Smooth muscle cell (in vitro differentiated cells): ENCODE results near the gene HOXA7. TPM values are rescaled to one million over a fixed set of nuclear protein-coding genes. Genes with fewer than 3 reads are reported as not detected.

Source experiments
- DNase-seq: peaks from one replicate; lab custom pipeline; 2025; ENCODE audit not compliant: unreplicated experiment; lab: John Stamatoyannopoulos, UW
- H2AFZ ChIP-seq: fragments of 200-600 bp; sonication (generic); 2 replicates; pipeline ENCODE4 v1.6.0; 2016; ENCODE audit warnings: antibody characterized with exemption, low read depth, mild to moderate bottlenecking
- H3F3A ChIP-seq: fragments of 200-600 bp; sonication (generic); 2 replicates; pipeline ENCODE4 v1.6.0; 2017; ENCODE audit warnings: antibody characterized with exemption, low read depth
- H3K27ac ChIP-seq: fragments of 200-600 bp; sonication (generic); 2 replicates; pipeline ENCODE4 v1.5.1; 2016; ENCODE audit warnings: low read depth, mild to moderate bottlenecking
- H3K27me3 ChIP-seq: fragments of 200-600 bp; sonication (generic); 2 replicates; pipeline ENCODE4 v1.6.1; 2016; ENCODE audit warnings: low read depth, mild to moderate bottlenecking
- H3K36me3 ChIP-seq: fragments of 200-600 bp; sonication (generic); 2 replicates; pipeline ENCODE4 v1.5.1; 2016; ENCODE audit warnings: low read depth
- H3K4me1 ChIP-seq: fragments of 200-600 bp; sonication (generic); 2 replicates; pipeline ENCODE4 v1.5.1; 2016; ENCODE audit warnings: low read depth
- H3K4me2 ChIP-seq: fragments of 200-600 bp; sonication (generic); 2 replicates; pipeline ENCODE4 v1.6.0; 2016; ENCODE audit warnings: mild to moderate bottlenecking
- H3K4me3 ChIP-seq: fragments of 200-600 bp; sonication (generic); 2 replicates; pipeline ENCODE4 v1.5.1; 2016; ENCODE audit warnings: mild to moderate bottlenecking
- H3K79me2 ChIP-seq: fragments of 200-600 bp; sonication (generic); 2 replicates; pipeline ENCODE4 v1.6.0; 2016; ENCODE audit warnings: low read depth, mild to moderate bottlenecking
- H3K9ac ChIP-seq: fragments of 200-600 bp; sonication (generic); 2 replicates; pipeline ENCODE4 v1.6.0; 2016; ENCODE audit warnings: low read depth
- H3K9me3 ChIP-seq: fragments of 200-600 bp; sonication (generic); replicated peaks from 2 replicates; pipeline ENCODE4 v1.5.1; 2016; ENCODE audit warnings: low read depth
- H4K20me1 ChIP-seq: fragments of 200-600 bp; sonication (generic); 2 replicates; pipeline ENCODE4 v1.6.0; 2016; ENCODE audit warnings: low read depth
- CTCF ChIP-seq: fragments of 200-600 bp; sonication (generic); IDR thresholded peaks from 2 replicates; pipeline ENCODE4 v1.5.1; 2017; ENCODE audit warnings: borderline replicate concordance, mild to moderate bottlenecking, antibody characterized with exemption; ENCODE audit not compliant: insufficient read depth, poor library complexity, severe bottlenecking
- WGBS: methylation state at CpG from one replicate; pipeline ENCODE4 v1.1.7; 2016; ENCODE audit warnings: low lambda C conversion rate; 5-methylcytosine and 5-hydroxymethylcytosine counted together
- polyA plus RNA-seq: library from polyadenylated mRNA; unstranded; fragments of >200 nt; fragmentation: Nextera tagmentation; extraction: Ambion mirVana; gene quantifications from 2 replicates; pipeline ENCODE4 v1.2.1, GENCODE V29; 2016
- total RNA-seq: library from RNA; depleted of rRNA; stranded (reverse); fragments of >200 nt; gene quantifications from 2 replicates; pipeline ENCODE4 v1.2.3, GENCODE V29; 2014

The HOXA7 gene
- total and polyA plus RNA-seq, 2 experiments from 2014 or later = 0.72 to 1.2 TPM

GRCh38 chr7:27112361-27112760 lies 44.1 kb downstream of the HOXA7 start:
- DNase-seq = no peak
- TF ChIP-seq CTCF = no peak
- H3K4me2 ChIP-seq = no peak overlapping the region
- H3K27me3 ChIP-seq = peaks cover 100% of the 10 kb centered on the region
- peaks cover 7% of the 10 kb centered on the region for H3K4me1 ChIP-seq
- no peak overlapping the region for H3K9ac ChIP-seq
- no peaks in the 10 kb centered on the region for H3K79me2 ChIP-seq
- H3K9me3 ChIP-seq = no peaks in the 10 kb centered on the region
- no peak overlapping the region for H3K27ac ChIP-seq
- no peaks in the 10 kb centered on the region for H3K36me3 ChIP-seq
- no peak overlapping the region for H2AFZ ChIP-seq
- H3F3A ChIP-seq = no peaks in the 10 kb centered on the region
- peak overlapping the region; percentile 10 for H3K4me3 ChIP-seq
- peaks cover 11% of the 10 kb centered on the region for H4K20me1 ChIP-seq
- WGBS = 43% methylated on average over 4 of the region's 4 CpGs

- Histone ChIP-seq H3K4me1 (peaks cover 9% of the 10 kb centered on the region), H3K36me3 (no peaks in the 10 kb centered on the region), H2AFZ (no peak overlapping the region), H3K27me3 (peaks cover 100% of the 10 kb centered on the region), H4K20me1 (peaks cover 11% of the 10 kb centered on the region), H3K27ac (no peak overlapping the region), H3K9me3 (no peaks in the 10 kb centered on the region), H3K4me3 (no peak overlapping the region), H3K4me2 (no peak overlapping the region), H3K79me2 (no peaks in the 10 kb centered on the region), H3K9ac (no peak overlapping the region), H3F3A (no peaks in the 10 kb centered on the region)
- no peak for TF ChIP-seq CTCF
- DNase-seq = no peak
- 8% methylated on average over 4 of the region's 4 CpGs for WGBS
These were observed 44.7 kb downstream of the HOXA7 start for GRCh38 chr7:27111751-27112277.

GRCh38 chr7:27111042-27111750 lies 45.3 kb downstream of the HOXA7 start:
- Histone ChIP-seq H3K4me2 (peak overlapping the region; percentile 80), H3K4me3 (peak overlapping the region; percentile 24), H3F3A (no peaks in the 10 kb centered on the region), H3K9ac (no peak overlapping the region), H3K36me3 (no peaks in the 10 kb centered on the region), H2AFZ (no peak overlapping the region), H4K20me1 (peaks cover 11% of the 10 kb centered on the region), H3K9me3 (no peaks in the 10 kb centered on the region), H3K27me3 (peaks cover 100% of the 10 kb centered on the region), H3K27ac (no peak overlapping the region), H3K4me1 (peaks cover 11% of the 10 kb centered on the region), H3K79me2 (no peaks in the 10 kb centered on the region)
- no peak for TF ChIP-seq CTCF
- DNase-seq = no peak
- WGBS = 9% methylated on average over 6 of the region's 6 CpGs
